Amniotic epithelial cell (primary cell): ENCODE measurements around the gene FOXR1.
A peak's percentile ranks its signal among the peaks of the same experiment; 100 is the strongest.

Experiments used
- DNase-seq: peaks from one replicate; pipeline ENCODE4 v3.0.0-alpha.2; 2010; ENCODE audit warnings: low read depth

FOXR1 gene, protein sequence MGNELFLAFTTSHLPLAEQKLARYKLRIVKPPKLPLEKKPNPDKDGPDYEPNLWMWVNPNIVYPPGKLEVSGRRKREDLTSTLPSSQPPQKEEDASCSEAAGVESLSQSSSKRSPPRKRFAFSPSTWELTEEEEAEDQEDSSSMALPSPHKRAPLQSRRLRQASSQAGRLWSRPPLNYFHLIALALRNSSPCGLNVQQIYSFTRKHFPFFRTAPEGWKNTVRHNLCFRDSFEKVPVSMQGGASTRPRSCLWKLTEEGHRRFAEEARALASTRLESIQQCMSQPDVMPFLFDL

DNA sequence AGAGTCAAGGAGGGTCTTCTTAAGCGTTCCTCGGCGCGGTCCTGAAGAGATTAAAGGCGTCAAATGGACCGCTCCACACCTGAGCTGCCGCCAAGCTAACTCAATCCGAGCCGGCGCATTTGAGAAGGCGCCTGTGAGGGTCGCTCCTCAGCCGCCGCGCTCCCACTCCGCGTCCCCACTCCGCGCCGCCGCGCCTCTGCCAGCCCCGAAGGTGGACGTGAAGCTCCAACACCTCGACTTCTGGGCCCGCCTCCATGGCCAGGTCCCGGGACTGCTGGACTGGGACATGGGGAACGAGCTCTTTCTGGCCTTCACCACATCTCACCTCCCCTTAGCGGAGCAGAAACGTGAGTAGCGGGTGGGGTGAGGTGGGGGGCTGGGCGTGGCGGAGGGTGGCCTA is at the start of gene FOXR1:
FOXR1 (plus strand) TSS at position 116 of the 400 bp plus-strand sequence; CDS start at position 287, 171 bp downstream.
- DNase-seq: no peak

DNA sequence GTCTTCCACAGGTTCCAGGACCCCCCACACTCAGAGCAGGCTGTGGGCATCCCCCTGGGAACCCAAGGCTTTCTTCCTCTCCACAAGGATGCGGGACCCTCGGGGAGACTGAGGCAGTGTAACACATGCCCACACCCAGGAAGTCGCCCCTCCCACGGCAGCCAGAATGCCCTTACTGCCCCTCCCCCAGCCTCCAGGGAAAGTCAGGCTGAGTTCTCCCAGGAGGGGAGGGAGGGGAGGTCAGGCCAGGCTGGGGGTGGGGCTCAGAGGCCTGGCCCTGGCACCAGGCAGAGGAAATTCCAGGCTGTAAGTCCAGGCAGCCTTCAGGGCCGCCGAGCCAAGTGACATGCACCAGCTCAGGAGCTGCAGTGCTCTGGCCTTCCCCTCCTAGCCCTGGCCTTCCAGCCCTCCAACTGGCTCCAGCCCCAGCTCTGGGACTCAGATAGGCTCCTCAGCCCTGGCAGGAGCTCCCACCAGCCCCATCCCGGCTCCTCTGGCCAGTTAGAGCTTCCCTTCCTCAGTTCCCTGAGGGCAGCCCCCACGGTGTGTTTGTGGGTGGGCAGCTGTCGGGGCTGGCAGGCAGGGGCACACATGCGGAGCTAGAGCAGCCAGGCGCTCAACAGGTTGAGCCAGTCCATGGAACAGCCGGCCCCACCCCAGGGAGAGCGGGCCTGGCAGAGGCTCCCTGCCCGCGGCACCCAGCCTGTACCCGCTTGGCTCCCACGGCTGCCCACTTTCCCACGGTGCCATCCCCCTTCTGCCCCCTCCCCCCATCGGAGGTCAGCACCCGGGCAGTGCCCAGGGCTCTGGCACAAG is 49.4 kb upstream of the FOXR1 start:
- peak; percentile 89 for DNase-seq

DNA sequence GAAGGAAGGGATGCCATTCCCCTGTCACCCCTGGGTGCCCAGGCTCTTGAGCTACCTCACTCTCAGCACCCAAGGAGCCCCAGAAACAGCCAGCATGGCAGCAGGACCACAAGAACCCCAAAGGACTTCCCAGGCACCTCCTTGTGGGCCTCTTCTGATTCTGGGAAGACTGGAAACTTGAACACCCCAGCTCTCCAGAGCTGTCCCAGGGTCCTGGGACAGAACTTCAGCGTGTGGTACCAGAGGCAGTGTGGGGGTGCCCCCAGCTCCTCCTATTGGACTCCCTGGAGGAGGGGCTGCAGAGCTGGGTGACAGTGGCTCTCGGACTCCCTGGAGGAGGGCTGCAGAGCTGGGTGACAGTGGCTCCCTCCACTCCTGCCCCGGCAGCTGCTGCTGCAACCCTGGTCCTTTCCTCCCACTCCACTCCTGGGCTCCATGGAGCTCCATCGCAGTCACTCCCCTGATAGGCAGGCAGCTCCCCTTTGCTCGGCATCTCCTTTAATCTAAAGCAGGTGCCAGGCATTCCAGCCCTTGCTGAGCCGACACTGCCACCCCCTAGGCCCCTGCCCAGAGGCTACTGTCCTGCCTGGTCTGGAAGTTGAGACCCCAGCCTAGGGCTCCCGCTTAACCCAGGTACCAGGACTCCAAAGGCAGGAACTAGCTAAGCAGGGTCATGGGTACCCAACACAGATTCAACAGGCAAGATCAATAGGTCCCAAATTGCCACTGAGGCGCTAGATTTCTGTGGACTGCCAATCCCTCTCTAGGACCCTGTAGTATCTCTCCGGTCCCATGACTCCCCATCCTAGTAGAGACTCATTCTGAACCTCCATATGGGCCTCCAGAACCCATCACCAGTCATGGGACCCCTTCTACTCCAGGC is 48.6 kb upstream of the FOXR1 start:
- DNase-seq: no peak

DNA sequence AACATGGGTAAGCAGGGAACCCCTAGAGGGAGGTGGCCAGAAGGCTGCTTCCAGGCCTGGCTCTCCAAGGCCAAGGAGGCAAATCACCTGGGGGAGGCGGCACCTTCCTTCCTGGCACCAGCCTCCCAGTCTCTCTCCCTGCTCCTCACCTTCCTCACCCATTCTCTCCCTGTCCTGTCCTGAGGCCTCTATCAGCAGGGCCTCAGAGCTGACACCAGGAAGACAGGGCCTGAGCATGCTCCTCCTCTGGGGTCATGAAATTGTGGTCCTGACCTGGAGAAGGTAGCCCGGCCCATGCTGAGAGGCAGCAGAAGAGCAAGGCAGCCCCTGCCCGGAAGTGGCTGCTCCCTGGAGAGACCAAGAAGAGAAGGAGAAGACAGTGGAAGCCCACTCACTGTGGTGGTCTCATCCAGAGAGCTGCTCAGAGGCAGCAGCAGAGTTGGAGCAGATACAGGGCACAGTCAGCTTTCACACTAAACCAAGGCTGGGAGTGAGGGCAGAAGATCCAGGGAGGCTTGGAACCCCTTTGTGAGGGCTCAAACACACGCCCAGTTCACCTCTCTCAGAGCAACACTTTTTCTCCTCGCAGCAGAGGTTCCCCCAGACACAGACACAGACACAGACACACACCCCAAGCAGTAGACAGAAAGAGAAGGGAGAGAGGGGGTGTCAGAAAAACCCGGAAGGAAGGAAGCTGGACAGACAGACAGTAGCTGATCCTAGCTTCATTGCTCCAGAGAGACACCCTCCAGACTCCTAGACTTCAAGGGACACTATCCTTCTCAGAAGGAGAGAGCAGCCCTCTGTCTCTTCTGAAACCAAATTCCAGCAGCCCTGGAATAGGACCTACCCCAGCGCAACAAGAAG is 47.6 kb upstream of the FOXR1 start:
- DNase-seq: no peak

DNA sequence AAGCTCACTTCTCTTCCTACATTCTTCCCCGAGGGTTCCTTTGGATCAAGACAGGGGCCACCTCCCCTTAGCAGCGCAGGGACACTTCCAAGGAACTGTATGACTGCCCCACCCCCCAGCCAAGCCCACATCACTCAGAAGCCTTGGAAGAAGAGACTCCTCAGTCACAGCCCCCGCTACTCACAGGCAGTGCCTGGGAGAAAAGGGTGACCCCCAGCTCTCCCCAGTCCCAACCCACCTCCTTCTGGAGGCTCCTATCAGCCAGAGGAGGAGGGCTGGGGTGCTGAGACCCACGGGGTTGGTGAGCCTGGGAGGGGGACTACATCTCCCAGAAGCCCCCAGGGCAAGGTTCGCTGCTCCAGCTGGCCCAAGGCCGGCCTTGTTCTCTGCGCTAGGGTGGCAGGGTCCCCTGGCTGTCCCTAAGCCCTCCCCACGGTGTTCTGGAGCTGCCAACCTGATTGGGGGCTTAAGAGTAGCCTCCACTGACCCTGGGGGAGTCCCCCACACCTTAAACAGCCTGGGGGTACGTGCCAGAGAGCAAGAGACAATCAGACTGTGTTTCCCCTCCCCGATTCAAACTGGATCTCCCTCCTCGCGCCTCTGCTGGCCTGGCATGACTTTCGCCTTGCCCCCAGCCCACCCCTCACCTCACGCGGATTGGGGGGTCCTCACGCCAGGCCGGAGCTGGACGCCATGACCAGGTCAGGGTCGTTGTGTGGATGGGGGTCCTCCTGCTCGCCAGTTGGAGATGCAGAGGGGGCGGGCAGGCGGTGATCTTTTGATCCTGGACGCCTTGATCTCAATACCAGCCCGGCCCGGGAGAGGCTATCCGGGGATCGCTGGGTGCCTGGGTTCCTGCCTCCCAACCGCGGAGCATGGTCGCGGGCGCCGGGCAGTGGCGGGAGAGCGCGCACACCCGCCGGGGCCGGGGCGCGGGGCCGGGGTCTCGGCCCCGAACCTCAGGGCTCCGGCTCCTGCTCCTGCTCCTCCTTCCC is 46.7 kb upstream of the FOXR1 start:
- no peak for DNase-seq

DNA sequence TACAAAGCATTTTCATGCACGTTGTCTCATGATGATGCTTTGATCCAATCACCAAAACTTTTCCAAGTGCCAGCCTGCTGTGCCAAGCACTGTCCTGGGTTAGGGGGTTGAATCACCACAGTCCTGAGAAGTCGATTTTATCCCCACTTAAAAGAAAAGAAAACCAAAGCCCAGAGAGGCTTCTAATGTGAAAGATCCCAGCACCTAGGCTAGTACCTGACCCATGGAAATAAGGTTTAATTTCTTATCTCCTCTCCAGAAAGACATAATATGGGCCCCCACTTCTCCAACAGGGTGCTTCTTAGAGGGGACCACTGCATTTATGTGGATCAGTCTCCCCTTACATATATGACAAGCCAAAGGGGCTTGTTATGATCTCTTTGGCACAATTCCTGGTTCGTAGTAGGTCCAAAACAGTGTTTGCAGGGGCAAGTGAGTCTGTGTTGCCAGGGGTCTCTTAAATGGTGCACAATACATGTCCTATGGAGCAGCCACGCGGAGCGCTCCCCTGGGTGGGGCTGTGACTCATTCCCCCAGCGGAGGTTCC is 43.9 kb upstream of the FOXR1 start:
- no peak for DNase-seq

DNA sequence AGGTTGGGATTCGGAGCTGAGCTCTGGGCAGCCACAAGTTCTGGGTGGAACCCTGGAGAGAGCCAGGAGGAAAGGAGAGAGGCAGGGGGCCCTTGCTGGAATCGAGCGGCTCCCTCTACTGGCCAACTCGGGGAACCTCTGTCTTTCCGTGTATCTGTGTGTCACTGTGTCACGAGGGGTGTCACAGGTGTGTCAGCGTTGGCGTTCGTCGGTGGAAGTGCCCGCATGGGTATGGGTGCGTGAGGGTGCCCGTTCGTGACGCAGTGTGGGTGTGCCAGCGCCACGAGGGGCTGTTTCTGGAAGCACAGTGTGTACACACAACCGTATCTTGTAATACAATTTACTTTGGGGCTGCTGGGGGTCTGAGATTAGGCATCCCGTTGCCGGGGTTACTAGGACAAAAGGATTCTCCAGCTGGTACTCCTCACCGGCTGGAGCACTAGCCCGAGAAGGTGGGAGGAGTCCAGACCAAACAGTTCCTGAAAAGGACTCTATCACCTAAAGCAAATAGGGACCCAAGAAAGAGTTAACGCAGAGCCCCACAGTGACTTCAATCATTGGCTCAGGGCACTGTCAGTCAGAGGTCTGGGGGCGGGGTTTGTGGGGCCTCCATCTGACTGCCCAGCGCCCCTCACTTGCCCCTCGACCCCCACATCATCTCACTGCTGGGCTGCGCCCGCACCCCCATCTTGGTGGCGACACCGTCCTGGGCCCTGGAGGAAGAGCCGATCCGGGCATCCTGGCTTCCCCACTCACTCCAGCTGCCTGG is 43.3 kb upstream of the FOXR1 start:
- peak; percentile 88 for DNase-seq

DNA sequence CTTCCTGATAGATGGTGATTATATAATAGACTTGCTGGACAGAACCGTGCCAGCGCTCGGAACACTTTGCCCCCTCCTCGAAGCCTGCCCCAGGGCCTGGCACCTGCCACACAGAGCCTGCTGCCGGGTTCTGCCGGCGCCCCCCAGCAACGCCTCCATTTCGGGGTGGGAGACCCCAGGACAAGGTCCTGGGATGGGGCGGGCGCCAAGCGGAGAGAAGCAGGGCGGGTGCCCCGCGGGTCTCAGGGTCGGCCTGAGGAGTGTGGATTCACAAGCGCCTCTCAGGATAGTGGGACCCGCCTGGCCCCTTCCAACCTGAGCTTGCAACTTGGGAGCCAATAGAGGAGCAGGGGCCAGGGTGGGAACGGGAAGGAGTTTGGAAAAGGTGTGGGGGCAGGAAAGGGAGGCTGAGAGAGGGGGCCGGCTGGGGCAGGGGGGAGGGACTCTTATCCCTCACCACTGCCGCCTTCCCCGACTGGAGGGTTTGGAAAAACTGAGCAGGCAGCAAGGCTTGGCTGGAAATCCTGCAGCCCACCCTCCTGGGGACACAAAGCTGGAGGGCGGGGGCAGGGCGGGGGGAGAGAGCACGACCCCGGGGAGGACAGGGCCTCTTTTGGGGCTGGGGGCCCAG is 42.6 kb upstream of the FOXR1 start:
- DNase-seq: peak; percentile 56

DNA sequence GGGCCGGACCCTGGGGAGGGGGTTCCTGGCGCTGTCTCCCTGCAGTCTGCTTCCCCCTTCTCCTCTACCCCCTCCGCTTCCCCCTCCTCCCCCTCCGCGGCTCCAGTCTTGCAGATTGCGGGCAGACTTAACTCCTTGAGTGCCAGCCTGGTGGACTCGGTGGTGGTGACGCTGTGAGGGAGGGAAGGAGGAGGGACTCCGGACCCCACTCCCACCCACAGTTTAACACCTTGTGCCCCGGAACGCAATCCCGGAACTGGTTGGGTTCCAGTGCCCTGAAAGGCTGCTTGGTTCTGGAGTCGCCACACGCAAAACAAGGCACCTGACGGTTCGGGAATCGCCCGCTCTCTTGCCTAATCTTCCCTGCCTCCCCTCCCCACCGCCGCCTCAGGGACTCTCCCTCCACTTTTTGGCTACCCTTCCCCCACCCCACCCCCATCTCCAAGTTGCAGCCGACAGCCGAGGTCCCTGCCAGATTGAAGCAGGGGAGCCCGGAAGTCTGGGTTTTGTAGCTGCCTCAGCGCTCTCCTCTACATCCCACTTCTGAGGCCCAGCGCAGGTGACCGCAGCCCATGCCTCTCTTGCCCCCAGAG is 42.0 kb upstream of the FOXR1 start:
- DNase-seq: peak; percentile 91

DNA sequence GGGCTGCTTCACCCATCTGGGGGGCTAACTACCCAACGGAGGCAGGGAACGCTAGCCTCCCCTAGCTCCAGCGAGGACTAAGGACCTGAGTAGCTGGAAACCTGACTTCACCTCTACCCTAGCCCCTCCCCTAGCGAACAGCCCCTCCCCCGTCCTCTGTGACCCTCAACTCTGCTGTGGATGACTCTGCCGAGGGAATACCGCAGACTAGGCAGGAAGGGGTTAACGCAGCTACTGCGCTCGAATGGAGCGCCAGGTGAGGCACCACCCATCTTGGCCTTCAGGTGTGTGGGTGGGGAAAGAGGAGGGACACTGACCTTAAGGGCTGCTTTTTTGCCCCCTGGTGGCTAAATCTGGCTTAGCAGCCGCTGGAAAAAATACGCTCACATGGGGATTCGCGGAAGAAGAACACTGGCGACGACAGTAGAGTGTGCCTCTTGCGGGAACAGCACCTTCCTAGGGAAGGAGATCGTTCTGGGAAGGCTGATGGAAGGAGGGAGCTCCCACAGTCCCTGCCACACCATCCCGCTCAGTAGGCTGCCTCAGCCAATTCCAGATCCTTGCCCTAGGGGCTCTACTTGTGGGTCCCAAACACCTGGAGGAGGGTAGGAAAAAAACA is 41.4 kb upstream of the FOXR1 start:
- DNase-seq: peak; percentile 68

DNA sequence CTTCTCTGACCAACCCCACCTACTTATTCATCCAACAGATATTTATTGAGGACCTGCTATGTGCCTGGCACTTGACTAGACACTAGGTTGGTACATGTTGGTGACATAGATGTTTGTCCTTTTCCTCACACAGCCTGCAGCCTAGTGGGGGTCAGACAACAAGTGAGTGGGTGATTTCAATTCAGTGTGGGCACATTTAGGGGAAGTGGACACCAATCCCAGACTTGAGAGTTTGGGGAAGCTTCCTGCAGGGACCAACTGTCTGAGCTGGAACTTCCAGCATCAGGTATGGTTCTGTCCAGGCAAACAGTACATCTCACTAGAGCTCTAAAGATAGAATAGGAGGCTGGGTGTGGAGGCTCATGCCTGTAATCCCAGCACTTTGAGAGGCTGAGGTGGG is 40.0 kb upstream of the FOXR1 start:
- DNase-seq: no peak

DNA sequence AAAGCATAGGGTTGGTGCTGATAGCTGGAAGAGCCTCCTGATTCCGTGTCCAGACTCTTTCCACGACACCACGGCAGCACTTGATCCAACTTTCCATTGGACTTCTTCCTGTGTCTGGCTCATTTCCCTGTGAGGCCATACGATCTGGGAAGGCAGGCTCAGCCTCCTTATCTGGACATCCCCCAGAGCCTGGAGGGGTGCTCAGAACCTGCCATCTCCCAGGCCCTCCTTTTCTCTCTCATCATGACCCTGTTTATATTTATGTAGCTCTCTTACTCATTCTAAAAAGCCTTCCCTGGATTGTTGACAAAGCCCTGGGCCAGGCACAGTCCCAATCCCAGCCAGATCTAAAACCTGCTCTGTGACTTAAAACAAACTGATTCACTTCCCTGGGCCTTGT is 38.1 kb upstream of the FOXR1 start:
- DNase-seq: no peak

DNA sequence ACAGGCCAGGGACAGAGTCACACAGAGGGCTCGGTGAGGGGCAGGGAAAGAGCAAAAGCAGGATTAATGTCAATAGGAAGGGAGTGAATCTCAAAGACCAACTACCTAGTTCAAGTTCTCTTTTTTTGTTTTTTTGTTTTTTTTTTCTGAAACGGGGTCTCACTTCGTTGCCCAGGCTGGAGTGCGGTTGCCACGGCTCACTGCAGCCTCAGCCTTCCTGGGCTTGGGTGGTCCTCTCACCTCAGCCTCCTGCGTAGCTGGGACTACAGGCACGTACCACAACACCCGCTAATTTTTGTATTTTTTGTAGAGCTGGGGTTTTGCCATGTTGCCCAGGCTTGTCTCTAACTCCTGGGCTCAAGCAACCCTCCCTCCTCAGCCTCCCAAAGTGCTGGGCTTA is 36.2 kb upstream of the FOXR1 start:
- DNase-seq: no peak

DNA sequence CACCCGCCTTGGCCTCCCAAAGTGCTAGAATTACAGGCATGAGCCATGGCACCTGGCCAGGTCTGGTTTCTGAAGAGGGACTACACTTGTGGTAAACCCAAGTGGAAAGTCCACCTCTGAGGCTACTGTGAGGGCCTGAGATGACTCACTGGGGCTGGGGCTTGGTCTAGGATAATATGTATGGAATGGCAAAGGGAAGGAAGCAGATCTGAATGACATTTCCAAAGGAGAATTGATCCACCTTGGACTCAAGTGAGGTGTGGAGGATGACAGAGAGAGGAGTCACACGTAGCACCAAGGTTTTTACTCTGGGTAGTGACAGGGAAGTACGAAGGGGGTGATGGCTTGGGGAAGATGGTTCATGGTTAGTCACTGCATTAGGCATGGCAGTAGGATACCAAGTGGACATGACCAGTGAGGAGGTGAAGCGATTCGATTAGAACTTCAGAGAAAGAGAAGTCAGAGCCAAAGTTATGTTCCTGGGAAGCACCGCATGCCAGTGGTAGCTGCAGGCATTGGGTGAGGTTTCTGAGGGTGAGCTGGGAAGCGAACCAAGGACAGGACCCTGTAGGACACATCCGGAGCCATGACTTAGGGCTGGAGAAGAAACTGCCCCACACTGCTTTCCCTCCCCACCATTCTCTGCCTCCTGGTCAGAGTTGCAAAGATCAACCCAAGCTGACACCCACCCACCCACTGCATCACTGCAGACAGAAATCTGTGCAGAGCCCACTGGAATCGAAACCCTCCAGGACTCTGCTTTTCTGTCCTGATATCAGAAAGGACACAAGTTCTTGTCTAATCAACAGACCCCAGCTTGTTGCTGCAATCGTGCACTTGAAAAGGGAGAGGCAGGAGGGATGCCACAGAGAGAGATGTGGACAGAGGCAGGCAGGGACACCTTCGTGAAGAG is 32.8 kb upstream of the FOXR1 start:
- DNase-seq: peak; percentile 78

DNA sequence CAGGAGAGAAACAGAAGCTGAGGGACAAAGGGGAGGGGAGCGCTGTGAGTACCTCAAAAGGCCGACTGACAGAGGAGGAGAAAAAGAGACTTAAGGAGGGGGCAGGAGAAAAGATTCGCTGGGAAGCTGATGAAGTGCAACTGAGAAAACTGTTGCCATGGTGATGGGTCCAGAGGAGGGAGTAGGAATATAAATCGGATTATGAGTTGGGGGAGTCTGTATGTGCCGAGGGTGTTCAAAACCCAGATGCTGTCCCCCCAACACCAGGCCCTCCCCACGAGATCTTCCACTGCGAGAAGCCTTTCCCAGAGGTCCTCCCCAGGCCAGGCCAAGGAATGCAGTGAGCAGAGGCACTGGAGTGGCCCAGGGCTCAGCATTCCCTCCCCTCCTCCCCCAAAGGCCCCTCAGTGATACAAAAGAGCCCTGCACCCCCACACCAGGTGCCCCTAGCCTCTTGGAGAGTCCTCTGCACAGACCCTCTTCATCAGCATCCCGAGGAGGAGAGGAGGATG is 32.1 kb upstream of the FOXR1 start:
- DNase-seq: no peak

DNA sequence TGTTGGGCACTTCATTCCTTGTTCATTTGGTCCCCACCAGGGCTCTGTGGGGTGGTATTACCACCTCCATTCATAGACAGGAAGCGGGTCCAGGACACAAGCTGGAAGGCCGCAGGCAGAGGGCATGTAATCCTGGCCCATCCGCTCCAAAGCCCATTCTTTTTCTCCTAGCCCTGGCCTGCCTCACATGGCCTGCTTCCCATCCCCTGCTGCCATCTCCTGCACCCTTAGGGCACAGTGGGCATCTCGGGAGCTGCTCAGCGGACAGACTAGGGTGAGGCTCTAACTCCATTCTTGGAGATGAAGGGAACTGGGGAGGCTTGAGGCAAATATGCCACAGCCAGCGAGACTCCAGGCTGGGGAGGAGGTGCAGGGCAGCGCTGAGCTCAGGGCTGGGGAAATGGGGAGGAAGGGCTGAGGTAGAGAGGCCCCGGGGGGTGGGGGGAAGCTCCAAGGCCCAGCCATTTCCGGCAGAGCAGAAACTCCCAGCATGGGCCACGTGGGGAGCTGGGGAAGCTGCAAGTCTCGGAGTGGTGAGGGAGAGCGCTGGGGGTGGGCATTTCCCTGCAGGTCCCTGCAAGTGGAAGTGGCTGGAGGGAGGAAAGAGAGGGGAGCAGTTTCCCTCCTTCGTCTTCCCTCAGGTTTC is 31.5 kb upstream of the FOXR1 start:
- DNase-seq: peak; percentile 47
